ENCODE data around the gene HECW1.

DNA sequence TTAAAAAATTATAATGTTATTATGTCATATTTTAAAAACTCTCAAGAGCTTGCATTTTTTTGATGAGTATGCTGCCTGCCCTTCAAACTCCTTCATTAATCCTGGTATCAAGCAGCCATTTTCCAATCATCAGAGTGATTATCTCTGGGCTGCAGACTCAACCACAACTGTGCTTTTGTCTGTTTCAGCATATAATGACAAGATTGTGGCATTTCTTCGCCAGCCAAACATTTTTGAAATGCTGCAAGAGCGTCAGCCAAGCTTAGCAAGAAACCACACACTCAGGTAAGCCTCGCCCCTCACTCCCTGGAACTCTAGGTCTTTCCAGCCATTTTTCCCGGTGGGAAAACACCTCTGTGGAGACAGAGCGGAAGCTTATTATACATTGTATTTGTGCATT is 380.4 kb downstream of the HECW1 start:
- TF ChIP-seq, protein P1, sequence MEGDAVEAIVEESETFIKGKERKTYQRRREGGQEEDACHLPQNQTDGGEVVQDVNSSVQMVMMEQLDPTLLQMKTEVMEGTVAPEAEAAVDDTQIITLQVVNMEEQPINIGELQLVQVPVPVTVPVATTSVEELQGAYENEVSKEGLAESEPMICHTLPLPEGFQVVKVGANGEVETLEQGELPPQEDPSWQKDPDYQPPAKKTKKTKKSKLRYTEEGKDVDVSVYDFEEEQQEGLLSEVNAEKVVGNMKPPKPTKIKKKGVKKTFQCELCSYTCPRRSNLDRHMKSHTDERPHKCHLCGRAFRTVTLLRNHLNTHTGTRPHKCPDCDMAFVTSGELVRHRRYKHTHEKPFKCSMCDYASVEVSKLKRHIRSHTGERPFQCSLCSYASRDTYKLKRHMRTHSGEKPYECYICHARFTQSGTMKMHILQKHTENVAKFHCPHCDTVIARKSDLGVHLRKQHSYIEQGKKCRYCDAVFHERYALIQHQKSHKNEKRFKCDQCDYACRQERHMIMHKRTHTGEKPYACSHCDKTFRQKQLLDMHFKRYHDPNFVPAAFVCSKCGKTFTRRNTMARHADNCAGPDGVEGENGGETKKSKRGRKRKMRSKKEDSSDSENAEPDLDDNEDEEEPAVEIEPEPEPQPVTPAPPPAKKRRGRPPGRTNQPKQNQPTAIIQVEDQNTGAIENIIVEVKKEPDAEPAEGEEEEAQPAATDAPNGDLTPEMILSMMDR (IDR thresholded peaks at IDR 0.05): no peak
- TF ChIP-seq REST (IDR thresholded peaks at IDR 0.05; ENCODE audit: insufficient read depth in 1 of 2, low read depth in 2 of 2, low read length in 1 of 2) (no peak), SIN3A (IDR thresholded peaks at IDR 0.05; ENCODE audit: borderline replicate concordance, insufficient read depth, low read depth, low read length) (no peak), POLR2AphosphoS5 (IDR thresholded peaks at IDR 0.05; ENCODE audit: low read depth, low read length) (no peak), TCF7L2 (IDR thresholded peaks at IDR 0.05; ENCODE audit: low read depth, low read length) (no peak)
